Brain microvascular endothelial cell (primary cell): ENCODE data around the gene KCNK10.

ENCODE experiments used
- DNase-seq: peaks from one replicate; pipeline ENCODE4 v3.0.0-alpha.2; 2020
- H3K27ac ChIP-seq: fragments of 250-450 bp; sonication (Bioruptor Pico); 2 replicates; pipeline ENCODE4 v1.5.1; 2020; ENCODE audit warnings: mild to moderate bottlenecking, moderate library complexity
- H3K27me3 ChIP-seq: fragments of 250-450 bp; sonication (Bioruptor Pico); replicated peaks from 2 replicates; pipeline ENCODE4 v1.5.1; 2020; ENCODE audit warnings: mild to moderate bottlenecking
- H3K36me3 ChIP-seq: fragments of 250-450 bp; sonication (Bioruptor Pico); replicated peaks from 2 replicates; pipeline ENCODE4 v1.5.1; 2020; ENCODE audit warnings: mild to moderate bottlenecking
- H3K4me3 ChIP-seq: 2 replicates; pipeline ENCODE4 v1.5.1; 2011; ENCODE audit warnings: low read depth, mild to moderate bottlenecking, control low read depth, low read length, moderate library complexity
- in situ Hi-C: cut with HindIII; loops from 2 replicates; pipeline ENCODE4 v1.10.0; 2017; ENCODE audit warnings: low sequenced_read_pairs, low pct_ligation_motif_present
- TF ChIP-seq, protein P1 (sequence below): IDR thresholded peaks from 2 replicates; pipeline ENCODE4 v1.5.1; 2011; ENCODE audit warnings: low read depth, mild to moderate bottlenecking, moderate library complexity, low read length, control low read depth, inconsistent platforms; ENCODE audit errors: missing control alignments

The KCNK10 gene

DNA sequence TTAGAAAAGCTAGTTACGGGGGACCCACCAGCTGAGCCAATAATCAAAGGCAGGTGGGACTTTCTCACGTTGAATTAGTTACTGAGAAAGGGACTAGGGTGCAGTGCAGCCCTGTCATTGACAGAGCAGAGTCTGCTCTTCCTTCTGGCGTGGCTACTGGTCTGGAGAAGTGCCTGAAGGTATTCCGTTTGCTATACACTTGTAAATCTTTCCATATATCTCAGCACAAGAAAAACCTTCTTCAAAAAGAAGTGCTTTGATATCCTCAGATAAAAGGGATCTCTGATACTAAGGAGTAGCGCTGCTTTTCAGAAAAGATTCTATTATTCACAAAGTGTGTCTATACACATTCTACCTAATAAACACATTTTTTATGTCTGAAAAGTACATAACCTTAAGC lies 91.5 kb downstream of the KCNK10 start:
- DNase-seq = no peak
- no peaks in the 10 kb centered on the region for H3K36me3 ChIP-seq
- TF ChIP-seq, protein P1, sequence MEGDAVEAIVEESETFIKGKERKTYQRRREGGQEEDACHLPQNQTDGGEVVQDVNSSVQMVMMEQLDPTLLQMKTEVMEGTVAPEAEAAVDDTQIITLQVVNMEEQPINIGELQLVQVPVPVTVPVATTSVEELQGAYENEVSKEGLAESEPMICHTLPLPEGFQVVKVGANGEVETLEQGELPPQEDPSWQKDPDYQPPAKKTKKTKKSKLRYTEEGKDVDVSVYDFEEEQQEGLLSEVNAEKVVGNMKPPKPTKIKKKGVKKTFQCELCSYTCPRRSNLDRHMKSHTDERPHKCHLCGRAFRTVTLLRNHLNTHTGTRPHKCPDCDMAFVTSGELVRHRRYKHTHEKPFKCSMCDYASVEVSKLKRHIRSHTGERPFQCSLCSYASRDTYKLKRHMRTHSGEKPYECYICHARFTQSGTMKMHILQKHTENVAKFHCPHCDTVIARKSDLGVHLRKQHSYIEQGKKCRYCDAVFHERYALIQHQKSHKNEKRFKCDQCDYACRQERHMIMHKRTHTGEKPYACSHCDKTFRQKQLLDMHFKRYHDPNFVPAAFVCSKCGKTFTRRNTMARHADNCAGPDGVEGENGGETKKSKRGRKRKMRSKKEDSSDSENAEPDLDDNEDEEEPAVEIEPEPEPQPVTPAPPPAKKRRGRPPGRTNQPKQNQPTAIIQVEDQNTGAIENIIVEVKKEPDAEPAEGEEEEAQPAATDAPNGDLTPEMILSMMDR = no peak
- no peak overlapping the region for H3K27ac ChIP-seq
- in situ Hi-C loops = no loop called here
- no peaks in the 10 kb centered on the region for H3K27me3 ChIP-seq
- H3K4me3 ChIP-seq = no peak overlapping the region

DNA sequence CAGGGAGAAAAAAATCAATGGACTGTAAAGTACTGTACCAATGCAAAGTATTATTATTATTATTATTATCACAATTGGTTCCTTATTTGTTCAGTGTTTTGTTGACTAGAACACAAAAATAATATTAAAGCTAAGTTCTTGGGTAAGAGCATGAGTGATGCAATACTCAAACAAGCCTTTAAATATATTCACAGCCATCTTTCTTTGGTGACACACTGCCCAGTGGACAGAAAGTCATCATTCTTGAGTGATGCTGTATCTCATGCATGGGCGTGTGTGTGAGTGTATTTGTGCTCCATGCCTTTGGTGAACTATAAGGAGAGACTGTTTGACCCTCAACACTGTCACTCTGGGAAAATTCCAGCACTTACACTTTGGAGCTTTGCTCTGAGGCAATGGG lies 93.6 kb downstream of the KCNK10 start:
- Histone ChIP-seq H3K4me3 (no peak overlapping the region), H3K27ac (no peak overlapping the region), H3K27me3 (no peaks in the 10 kb centered on the region), H3K36me3 (no peaks in the 10 kb centered on the region)
- no peak for DNase-seq
- in situ Hi-C loops = no loop called here
- TF ChIP-seq, protein P1 = no peak

DNA sequence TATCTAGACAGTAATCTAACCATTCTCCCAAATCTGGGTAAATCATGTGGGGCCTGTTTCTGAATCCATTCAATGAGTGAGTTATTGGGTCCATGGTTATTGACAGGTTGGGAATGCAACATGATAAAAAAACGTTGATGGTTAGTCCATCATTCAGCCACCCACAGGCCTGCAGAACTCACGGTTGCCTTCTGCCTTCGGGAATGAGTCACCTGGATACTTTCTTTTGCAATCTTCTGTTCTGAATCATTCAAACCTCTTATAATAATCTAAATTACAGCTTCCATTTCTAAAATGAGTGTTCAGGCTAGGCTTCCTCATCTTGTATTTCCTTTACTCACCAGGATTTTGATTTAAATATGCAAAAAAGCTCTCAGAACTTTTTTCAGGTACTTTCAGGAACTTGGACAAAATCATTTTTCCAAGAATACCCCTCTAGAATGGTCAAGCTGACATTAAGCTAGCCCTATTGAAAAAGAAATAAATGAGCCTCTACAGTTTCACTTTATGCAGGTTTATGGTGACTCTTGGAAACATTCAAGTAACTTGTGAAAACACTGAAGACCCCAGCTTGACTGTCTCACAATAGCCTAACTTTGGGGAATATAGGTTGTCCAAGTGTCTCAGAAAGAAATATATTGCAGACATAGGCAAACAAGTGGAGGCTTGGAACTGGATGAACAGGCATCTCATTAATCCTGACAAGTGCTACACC lies 94.4 kb downstream of the KCNK10 start:
- H3K27ac ChIP-seq = no peak overlapping the region
- no peaks in the 10 kb centered on the region for H3K27me3 ChIP-seq
- TF ChIP-seq, protein P1 = no peak
- no peak for DNase-seq
- in situ Hi-C loops = no loop called here
- H3K4me3 ChIP-seq = no peak overlapping the region
- no peaks in the 10 kb centered on the region for H3K36me3 ChIP-seq

DNA sequence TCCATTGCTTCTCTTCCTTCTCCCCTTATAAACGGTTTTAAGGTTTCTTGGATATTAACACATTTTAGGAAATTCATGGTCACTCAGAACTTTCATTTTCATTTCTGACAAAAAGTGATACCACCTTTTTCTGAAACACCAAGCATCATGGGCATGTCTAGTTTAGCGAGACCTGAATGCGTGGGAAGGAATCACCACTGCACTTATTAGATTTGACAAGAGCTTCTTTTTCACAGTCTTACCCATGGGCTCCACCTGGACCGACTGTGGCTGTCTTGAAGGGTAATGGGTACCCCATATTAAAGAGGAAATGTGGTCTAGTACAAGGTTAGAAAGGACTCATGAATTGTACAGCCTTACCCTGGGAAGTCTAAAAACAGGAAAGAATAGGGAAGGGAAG lies 95.4 kb downstream of the KCNK10 start:
- in situ Hi-C loops = no loop called here
- Histone ChIP-seq H3K27me3 (no peaks in the 10 kb centered on the region), H3K27ac (no peak overlapping the region), H3K4me3 (no peak overlapping the region), H3K36me3 (no peaks in the 10 kb centered on the region)
- no peak for DNase-seq
- TF ChIP-seq, protein P1 = no peak

DNA sequence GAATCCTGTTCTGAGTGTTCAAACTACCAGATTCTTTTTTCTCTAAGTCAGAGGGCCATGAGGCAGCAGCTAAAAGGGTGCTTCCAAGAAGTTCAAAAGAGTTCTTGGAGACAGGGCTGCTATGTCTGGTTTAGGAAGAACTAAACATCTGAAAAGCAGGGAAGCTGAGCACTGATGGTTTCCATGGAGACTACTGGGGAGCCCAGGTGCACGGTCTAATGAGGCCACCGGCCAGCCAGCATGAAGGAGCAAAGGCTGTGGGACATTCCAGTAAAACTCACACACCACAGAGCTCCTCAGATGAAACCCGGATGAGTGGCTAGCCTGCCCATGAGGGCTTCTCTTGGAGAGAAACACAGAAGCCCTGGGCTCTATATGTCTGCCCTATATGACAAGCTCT lies 97.3 kb downstream of the KCNK10 start:
- no peaks in the 10 kb centered on the region for H3K27me3 ChIP-seq
- TF ChIP-seq, protein P1 = no peak
- no peaks in the 10 kb centered on the region for H3K36me3 ChIP-seq
- no peak for DNase-seq
- no peak overlapping the region for H3K4me3 ChIP-seq
- no peak overlapping the region for H3K27ac ChIP-seq
- in situ Hi-C loops = no loop called here

DNA sequence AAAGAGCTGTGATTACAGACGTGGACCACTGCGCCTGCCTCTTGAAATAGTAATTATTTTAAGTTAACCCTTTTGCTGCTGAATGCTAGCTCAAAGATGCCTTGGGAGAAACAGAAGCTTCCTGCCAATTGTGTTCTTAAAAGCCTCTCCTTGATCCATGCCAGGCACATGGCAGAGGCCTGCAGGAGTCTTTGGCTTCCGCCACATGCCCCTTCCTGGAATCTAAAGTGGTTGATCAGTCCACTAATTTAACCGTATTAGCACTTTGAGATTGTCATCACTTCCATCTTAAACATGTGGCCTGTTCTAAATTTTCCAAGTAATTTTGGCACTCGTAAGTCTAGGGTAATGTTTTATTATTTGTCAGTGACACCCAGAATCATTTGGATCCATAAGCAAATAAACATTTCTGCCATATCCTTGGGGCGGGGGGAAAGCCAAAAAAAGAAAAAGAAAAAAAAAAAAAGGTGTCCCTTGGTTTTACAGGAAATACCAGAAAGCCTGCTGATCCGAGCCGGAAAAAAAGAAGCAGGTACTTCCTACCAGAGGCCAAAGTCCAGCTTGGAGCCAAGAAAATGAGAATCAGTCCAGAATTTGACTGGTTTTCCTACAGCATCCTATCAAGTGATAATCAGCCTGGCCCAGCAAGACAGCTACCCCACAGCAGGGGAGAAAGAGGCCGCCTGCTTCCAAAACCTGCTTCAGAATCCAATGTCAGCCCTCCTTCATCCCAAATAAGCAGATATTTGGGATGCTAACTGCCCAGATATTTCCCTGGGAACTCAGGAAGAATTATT lies 104.8 kb downstream of the KCNK10 start:
- in situ Hi-C loops = no loop called here
- no peak overlapping the region for H3K4me3 ChIP-seq
- no peak for DNase-seq
- no peaks in the 10 kb centered on the region for H3K36me3 ChIP-seq
- TF ChIP-seq, protein P1 = no peak
- no peak overlapping the region for H3K27ac ChIP-seq
- H3K27me3 ChIP-seq = no peaks in the 10 kb centered on the region
